HepG2 (cell line): ENCODE data around the gene CMTM8. TPM values are rescaled to one million over a fixed set of nuclear protein-coding genes. Genes with fewer than 3 reads are reported as not detected.

Experiments used
- ATAC-seq: fragments of 200-7000 bp; cut with Tn5 transposase; 3 replicates; pipeline ENCODE4 v1.9.1; 2020; ENCODE audit warnings: mild to moderate bottlenecking, moderate library complexity
- BruUV-seq: library from RNA; stranded (reverse); fragments of 400-500 nt; replicated peaks from 2 replicates; lab custom pipeline; 2021; lab: Mats Ljungman, UMichigan
- CTCF ChIA-PET: fragments of 300-600 bp; formaldehyde crosslinking; extraction: SDS; loops from one replicate; lab custom pipeline; 2021; ENCODE audit warnings: low total read pairs, inconsistent platforms, low intra/inter-chr PET ratio; lab: Yijun Ruan, JAX
- POLR2A ChIA-PET: fragments of 350-600 bp; sonication (Branson Sonifier 250); formaldehyde crosslinking; loops from one replicate; lab custom pipeline; 2020; ENCODE audit warnings: antibody characterized with exemption, inconsistent platforms; lab: Yijun Ruan, JAX
- DNase-seq: peaks from one replicate; pipeline ENCODE4 v3.0.0-alpha.2; 2015; ENCODE audit warnings: low spot score
- FAIRE-seq: peaks from 3 replicates; lab custom pipeline; 2011; peaks lifted over from hg19 to GRCh38; lab: Jason Lieb, UNC
- H2AFZ ChIP-seq: one replicate; pipeline ENCODE4 v1.6.1; 2011; ENCODE audit warnings: low read length, inconsistent platforms
- H3K27ac ChIP-seq: fragments of 300-600 bp; 3 replicates; pipeline ENCODE4 v1.8.0; 2011; ENCODE audit warnings: mixed run types, mild to moderate bottlenecking, mixed read lengths, low read length, inconsistent platforms; ENCODE audit not compliant: insufficient read depth; ENCODE audit errors: extremely low read length
- H3K27me3 ChIP-seq, 2 experiments: fragments of 200-600 bp in 1 of 2; 2 replicates in 1 of 2; 3 replicates in 1 of 2; pipeline versions ENCODE4 v1.6.0 to v1.8.0; 2011; ENCODE audit warnings: low read length in 2 of 2, mild to moderate bottlenecking in 2 of 2, moderate library complexity in 2 of 2, inconsistent platforms in 1 of 2; ENCODE audit not compliant: insufficient read depth in 2 of 2, control insufficient read depth in 1 of 2
- H3K36me3 ChIP-seq, 2 experiments: fragments of 200-600 bp in 1 of 2; replicated peaks in 1 of 2; 2 replicates in 1 of 2; 3 replicates in 1 of 2; pipeline versions ENCODE4 v1.5.1 to v1.8.0; 2011; ENCODE audit warnings: low read length in 2 of 2, inconsistent platforms in 1 of 2; ENCODE audit not compliant: insufficient read depth in 2 of 2, control insufficient read depth in 1 of 2
- H3K4me1 ChIP-seq: 2 replicates; pipeline ENCODE4 v1.5.1; 2012; ENCODE audit warnings: low read length, inconsistent platforms; ENCODE audit not compliant: insufficient read depth
- H3K4me2 ChIP-seq: 2 replicates; pipeline ENCODE4 v1.6.0; 2011; ENCODE audit warnings: low read depth, low read length, inconsistent platforms
- H3K4me3 ChIP-seq, 3 experiments: fragments of 200-600 bp in 1 of 3; sonication (generic), shearing (Covaris generic) in 1 of 3; replicated peaks in 1 of 3; 2 replicates each; pipeline ENCODE4 v1.5.1; 2011 to 2016; ENCODE audit warnings: low read length in 3 of 3, inconsistent platforms in 2 of 3, low read depth in 2 of 3, mild to moderate bottlenecking in 2 of 3, control low read depth in 1 of 3, mixed read lengths in 1 of 3; ENCODE audit not compliant: insufficient read depth in 1 of 3
- H3K79me2 ChIP-seq: one replicate; pipeline ENCODE4 v1.6.1; 2011; ENCODE audit warnings: low read length, inconsistent platforms; ENCODE audit not compliant: insufficient read depth
- H3K9ac ChIP-seq: 2 replicates; pipeline ENCODE4 v1.6.0; 2011; ENCODE audit warnings: mild to moderate bottlenecking, low read depth, low read length, inconsistent platforms; ENCODE audit not compliant: insufficient read depth
- H3K9me3 ChIP-seq: 2 replicates; pipeline ENCODE4 v1.5.1; 2012; ENCODE audit warnings: mild to moderate bottlenecking, low read length
- H4K20me1 ChIP-seq: 2 replicates; pipeline ENCODE4 v1.6.0; 2011; ENCODE audit warnings: inconsistent platforms, mild to moderate bottlenecking, low read length, moderate library complexity; ENCODE audit not compliant: insufficient read depth
- HDAC1 ChIP-seq: sonication (generic); formaldehyde crosslinking; IDR thresholded peaks from 2 replicates; pipeline ENCODE4 v1.5.1; 2020; ENCODE audit warnings: mild to moderate bottlenecking, missing genetic modification reagents
- MYC ChIP-seq: sonication (generic); formaldehyde crosslinking; IDR thresholded peaks from 2 replicates; pipeline ENCODE4 v1.9.0; 2021; ENCODE audit warnings: missing genetic modification reagents, borderline replicate concordance
- PHF8 ChIP-seq: sonication (generic); formaldehyde crosslinking; IDR thresholded peaks from 2 replicates; pipeline ENCODE4 v1.5.0; 2020; ENCODE audit warnings: missing genetic modification reagents
- ZBTB10 ChIP-seq: sonication (generic); formaldehyde crosslinking; IDR thresholded peaks from 2 replicates; pipeline ENCODE4 v1.4.0; 2020; ENCODE audit warnings: missing genetic modification reagents, borderline replicate concordance
- ZNF260 ChIP-seq: sonication (generic); formaldehyde crosslinking; IDR thresholded peaks from 2 replicates; pipeline ENCODE4 v1.4.0; 2020; ENCODE audit warnings: missing genetic modification reagents, low read depth, mild to moderate bottlenecking, borderline replicate concordance
- ZNF614 ChIP-seq: IDR thresholded peaks from 2 replicates; pipeline ENCODE4 v1.6.1; 2018; ENCODE audit warnings: missing biosample characterization, missing genetic modification reagents, inconsistent platforms, borderline replicate concordance
- WGBS: methylation state at CpG from one replicate; pipeline ENCODE4 v1.1.6; 2017; ENCODE audit warnings: low lambda C conversion rate; 5-methylcytosine and 5-hydroxymethylcytosine counted together
- in situ Hi-C: cut with HindIII; loops from 2 replicates; pipeline ENCODE4 v1.10.0; 2017; ENCODE audit warnings: low pct_unique_long_range_greater_than_20kb; ENCODE audit not compliant: extremely low pct_ligation_motif_present
- intact Hi-C: fragments of 100-400 bp; cut with micrococcal nuclease; formaldehyde crosslinking; loops from one replicate; pipeline ENCODE4 v1.10.0; 2022; ENCODE audit not compliant: unreplicated experiment
- polyA plus RNA-seq, 8 experiments: library from polyadenylated mRNA; depleted of rRNA in 3 of 8; stranded (reverse) in 7 of 8; unstranded in 1 of 8; fragments of >200 nt; fragmentation: Illumina TruSeq in 4 of 8; extraction: Trizol in 4 of 8; gene quantifications; 2 replicates each; pipeline versions ENCODE4 v1.2.1 to v1.2.3, GENCODE V29; 2011 to 2016; ENCODE audit warnings: low read depth in 4 of 8, missing spikeins in 1 of 8, mixed read lengths in 1 of 8; ENCODE audit not compliant: insufficient read depth in 1 of 8
- total RNA-seq, 5 experiments: library from RNA; depleted of rRNA; stranded (reverse); fragments of >200 nt; fragmentation: Illumina TruSeq; extraction: Trizol; gene quantifications; 2 replicates each; pipeline ENCODE4 v1.2.3, GENCODE V29; 2016; ENCODE audit warnings: low read depth in 1 of 5

Gene CMTM8
- total and polyA plus RNA-seq, 2 of the 13 experiments (the other 11 are each of a cell fraction or from before 2014, with no cell fraction given) = 8.9 to 15.8 TPM

DNA sequence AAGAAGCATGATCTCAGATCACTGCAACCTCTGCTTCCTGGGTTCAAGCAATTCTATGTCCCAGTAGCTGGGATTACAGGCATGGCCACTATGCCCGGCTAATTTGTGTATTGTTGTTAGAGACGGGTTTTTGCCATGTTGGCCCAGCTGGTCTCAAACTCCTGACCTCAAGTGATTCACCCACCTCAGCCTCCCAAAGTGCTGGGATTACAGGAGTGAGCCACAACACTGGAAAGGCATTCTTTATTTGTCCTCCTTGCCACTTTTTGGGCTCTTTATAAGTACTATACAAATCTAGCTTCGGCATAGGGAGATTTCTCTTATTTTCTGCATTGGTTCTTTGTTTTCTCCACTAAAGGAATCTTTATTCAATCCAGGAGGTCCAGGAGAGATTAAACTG, 18.6 kb downstream of the CMTM8 start:
- no peak for TF ChIP-seq MYC (CRISPR knock-in tag)
- TF ChIP-seq ZNF260 (CRISPR knock-in tag) = no peak
- TF ChIP-seq ZNF614 (CRISPR knock-in tag) = no peak
- Histone ChIP-seq H3K4me2 (no peak overlapping the region), H3K4me3 (no peak overlapping the region), H3K9me3 (no peaks in the 10 kb centered on the region), H2AFZ (no peak overlapping the region), H4K20me1 (no peaks in the 10 kb centered on the region), H3K79me2 (peaks cover 30% of the 10 kb centered on the region), H3K27me3 (no peaks in the 10 kb centered on the region), H3K4me1 (peaks cover 10% of the 10 kb centered on the region; the same call in 1 of the 2 replicates), H3K9ac (no peak overlapping the region), H3K36me3 (peaks cover 0 to 4% of the 10 kb centered on the region in 2 experiments; a peak in 2 of 5 replicates), H3K27ac (no peak overlapping the region)
- WGBS = 75% methylated on average over 3 of the region's 3 CpGs
- intact Hi-C loops = no loop called here
- CTCF ChIA-PET = no interaction called here
- DNase-seq = no peak
- ATAC-seq = no peak
- POLR2A ChIA-PET = interaction anchor here (0.5 kb wide), 1 partner anchor 39 kb away, joined by 3 read pairs; no protein-coding TSS in a partner anchor
- in situ Hi-C loops = no loop called here
- no peak for FAIRE-seq
- BruUV-seq = no TSS peak

DNA sequence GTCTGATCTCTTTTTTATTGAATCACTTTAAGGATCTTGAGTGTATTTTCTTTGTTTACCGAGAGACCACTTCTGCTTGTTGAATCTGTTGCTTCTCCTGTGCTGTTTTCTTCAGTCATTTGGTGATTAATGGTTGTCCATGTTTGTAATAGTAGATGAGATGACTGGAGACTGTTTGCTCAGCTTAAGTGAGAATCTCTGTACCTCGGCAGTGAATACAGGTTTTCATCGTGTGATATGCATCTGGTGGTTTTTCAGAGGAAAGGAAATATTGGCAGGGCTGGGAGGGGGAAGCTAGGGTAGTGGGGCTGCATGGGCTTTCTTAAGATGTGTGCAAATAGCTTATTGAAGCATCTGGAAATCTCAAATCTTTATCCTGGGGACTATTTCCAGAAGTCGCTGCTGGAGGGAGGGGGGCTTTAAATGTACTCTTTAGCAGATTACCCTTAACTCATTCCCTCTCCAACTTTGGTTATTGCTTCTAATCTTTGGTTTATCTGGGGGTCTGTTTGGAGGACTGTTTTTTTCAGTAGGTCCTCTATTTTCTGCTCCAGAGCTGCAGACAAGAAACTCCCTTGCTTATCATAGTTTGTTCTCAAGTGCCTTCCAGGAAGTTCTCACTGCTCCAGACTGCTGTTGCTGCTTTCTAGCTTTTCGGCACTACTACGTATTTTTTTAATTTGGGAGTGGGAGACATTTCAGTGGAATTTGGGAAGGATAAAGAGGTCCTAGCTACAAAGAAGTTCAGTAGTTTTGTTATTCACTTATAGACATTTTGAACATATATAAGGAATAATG, 19.4 kb downstream of the CMTM8 start:
- FAIRE-seq (no peak), ATAC-seq (no peak), DNase-seq (no peak)
- in situ Hi-C loops (no loop called here), intact Hi-C loops (no loop called here)
- no peaks in the 10 kb centered on the region for H3K9me3 ChIP-seq
- no peaks in the 10 kb centered on the region for H3K27me3 ChIP-seq
- no peak overlapping the region for H3K9ac ChIP-seq
- no TSS peak for BruUV-seq
- peaks cover 10% of the 10 kb centered on the region; the same call in 1 of the 2 replicates for H3K4me1 ChIP-seq
- no peak overlapping the region for H2AFZ ChIP-seq
- WGBS = 83% methylated on average over 6 of the region's 6 CpGs
- peaks cover 0 to 10% of the 10 kb centered on the region in 2 experiments; a peak in 2 of 5 replicates for H3K36me3 ChIP-seq
- H4K20me1 ChIP-seq = no peaks in the 10 kb centered on the region
- CTCF ChIA-PET = no interaction called here
- no peak overlapping the region for H3K4me3 ChIP-seq
- no peak overlapping the region for H3K4me2 ChIP-seq
- H3K79me2 ChIP-seq = peaks cover 24% of the 10 kb centered on the region
- POLR2A ChIA-PET = interaction anchor here (1.2 kb wide), 1 partner anchor 18 kb away, joined by 3 read pairs; no protein-coding TSS in a partner anchor
- no peak overlapping the region for H3K27ac ChIP-seq
- TF ChIP-seq HDAC1 = no peak
- no peak for TF ChIP-seq ZBTB10
- TF ChIP-seq PHF8 (CRISPR knock-in tag) = no peak
